HG03460 (cell line): ENCODE data around the gene ETDC.
"Not testable (repeated sequence)": the region's sequence is repeated elsewhere in the genome, so short reads cannot be mapped to it uniquely, and the experiment has no call there.

Experiments
- ATAC-seq: cut with Tn5 transposase; IDR thresholded peaks from one replicate; pipeline ENCODE4 v1.9.1; 2021; ENCODE audit not compliant: unreplicated experiment

Gene ETDC

GRCh38 chrX:135309430-135309923 is at the start of gene ETDC:
ETDC (plus strand) TSS chrX:135309480; CDS start chrX:135309480, 0 bp downstream.
- no peak for ATAC-seq

GRCh38 chrX:135260976-135261375 is 48.3 kb upstream of the ETDC start:
- ATAC-seq: not testable (repeated sequence)

GRCh38 chrX:135263376-135263775 is 45.9 kb upstream of the ETDC start:
- ATAC-seq: not testable (repeated sequence)

- no peak for ATAC-seq
Measured at GRCh38 chrX:135264206-135264605, 45.1 kb upstream of the ETDC start.

- no peak for ATAC-seq
Measured at GRCh38 chrX:135273162-135273561, 36.1 kb upstream of the ETDC start.

- ATAC-seq: no peak
Measured at GRCh38 chrX:135275973-135276372, 33.3 kb upstream of the ETDC start.

GRCh38 chrX:135287266-135287823 is 21.9 kb upstream of the ETDC start:
- no peak for ATAC-seq

GRCh38 chrX:135295238-135295943 is 13.9 kb upstream of the ETDC start:
- ATAC-seq: peak; percentile 98

- ATAC-seq: peak; percentile 52
Measured at GRCh38 chrX:135295944-135296305, 13.4 kb upstream of the ETDC start.

GRCh38 chrX:135302269-135302873 is 6.9 kb upstream of the ETDC start:
- no peak for ATAC-seq

- no peak for ATAC-seq
Measured at GRCh38 chrX:135304741-135305140, 4.5 kb upstream of the ETDC start.

GRCh38 chrX:135307171-135307570 is 2.1 kb upstream of the ETDC start:
- ATAC-seq: no peak

GRCh38 chrX:135308345-135308855 is 880 bp upstream of the ETDC start:
- ATAC-seq: no peak

- peak; percentile 77 for ATAC-seq
Measured at GRCh38 chrX:135315864-135316263, 6.6 kb downstream of the ETDC start.

GRCh38 chrX:135324463-135324862 is 15.2 kb downstream of the ETDC start:
- no peak for ATAC-seq

- ATAC-seq: not testable (repeated sequence)
Measured at GRCh38 chrX:135325036-135325818, 15.9 kb downstream of the ETDC start.

- no peak for ATAC-seq
Measured at GRCh38 chrX:135327299-135327698, 18.0 kb downstream of the ETDC start.

GRCh38 chrX:135328421-135329005 is 19.2 kb downstream of the ETDC start:
- ATAC-seq: no peak

GRCh38 chrX:135330706-135331105 is 21.4 kb downstream of the ETDC start:
- no peak for ATAC-seq

GRCh38 chrX:135331525-135331924 is 22.2 kb downstream of the ETDC start:
- ATAC-seq: no peak

- ATAC-seq: no peak
Measured at GRCh38 chrX:135340831-135341230, 31.6 kb downstream of the ETDC start.
